Spleen (tissue), 11 donors: Measurements from ENCODE around the gene PLA2G4E. TPM values are rescaled to one million over a fixed set of nuclear protein-coding genes. Genes with fewer than 3 reads are reported as not detected.

Source experiments
- DNase-seq: peaks from one replicate; pipeline ENCODE4 v3.0.0-alpha.2; 2020
- H3K27ac ChIP-seq, 8 donors: fragments of 200-600 bp; sonication (generic) in 7 of 8; 1 replicate in 4 of 8; 2 replicates in 4 of 8; pipeline versions ENCODE4 v1.5.0 to v1.8.0; 2016 to 2021; ENCODE audit warnings: inconsistent platforms in 4 of 8, mild to moderate bottlenecking in 4 of 8, moderate library complexity in 1 of 8
- H3K27me3 ChIP-seq, 7 donors: fragments of 200-600 bp; sonication (generic) in 6 of 7; replicated peaks in 1 of 7; 1 replicate in 4 of 7; 2 replicates in 3 of 7; pipeline versions ENCODE4 v1.5.0 to v1.8.0; 2016 to 2021; ENCODE audit warnings: inconsistent platforms in 3 of 7, mild to moderate bottlenecking in 1 of 7
- H3K36me3 ChIP-seq, 6 donors: fragments of 200-600 bp; sonication (generic) in 5 of 6; 1 replicate in 4 of 6; 2 replicates in 2 of 6; pipeline versions ENCODE4 v1.5.0 to v1.8.0; 2016 to 2021; ENCODE audit warnings: inconsistent platforms in 2 of 6
- H3K4me1 ChIP-seq, 6 donors: fragments of 200-600 bp; sonication (generic) in 5 of 6; 1 replicate in 3 of 6; 2 replicates in 3 of 6; pipeline versions ENCODE4 v1.5.0 to v1.8.0; 2016 to 2021; ENCODE audit warnings: inconsistent platforms in 3 of 6
- H3K4me3 ChIP-seq, 8 donors: fragments of 200-600 bp; sonication (generic) in 7 of 8; 1 replicate in 4 of 8; 2 replicates in 4 of 8; pipeline versions ENCODE4 v1.5.0 to v1.8.0; 2016 to 2021; ENCODE audit warnings: inconsistent platforms in 4 of 8, mild to moderate bottlenecking in 4 of 8, moderate library complexity in 2 of 8
- H3K9me3 ChIP-seq, 8 donors: fragments of 200-600 bp; sonication (generic) in 7 of 8; 1 replicate in 4 of 8; 2 replicates in 4 of 8; pipeline versions ENCODE4 v1.5.0 to v1.8.0; 2016 to 2021; ENCODE audit warnings: inconsistent platforms in 4 of 8
- POLR2A ChIP-seq, 3 donors: fragments of 450-650 bp; IDR thresholded peaks; one replicate each; pipeline ENCODE4 v1.5.1; 2017; ENCODE audit warnings: antibody characterized with exemption in 3 of 3, mild to moderate bottlenecking in 1 of 3
- POLR2AphosphoS5 ChIP-seq, 3 donors: sonication (generic); formaldehyde crosslinking; IDR thresholded peaks; one replicate each; pipeline ENCODE4 v1.5.1; 2017; ENCODE audit warnings: antibody characterized with exemption in 3 of 3
- WGBS, 5 donors: extraction: QIAGEN DNeasy Blood & Tissue Kit in 3 of 5; methylation state at CpG; one replicate each; pipeline versions ENCODE4 v1.1.5 to v1.1.7; 2013 to 2018; 5-methylcytosine and 5-hydroxymethylcytosine counted together
- intact Hi-C: fragments of 100-400 bp; cut with DNase I; formaldehyde crosslinking; loops from one replicate; pipeline ENCODE4 v1.15.0; 2023; ENCODE audit warnings: low total_unique reads
- polyA plus RNA-seq, 3 donors: library from polyadenylated mRNA; stranded (reverse); fragments of 200-250 nt; gene quantifications; one replicate each; pipeline ENCODE4 v1.2.1, GENCODE V29; 2013
- total RNA-seq, 7 donors: library from RNA; depleted of rRNA in 3 of 7; stranded (reverse); fragments of >200 nt in 3 of 7; fragmentation: NEBNext Ultra II Directional in 4 of 7; extraction: Animal tissue kit (Norgen Biotek cat#: 25700) in 4 of 7; gene quantifications; one replicate each; pipeline versions ENCODE4 v1.1.0 to v1.2.1, GENCODE V29; 2016 to 2021
- TF ChIP-seq, protein P1 (sequence below), 11 experiments: fragments of 200-600 bp in 7 of 11; fragments of 450-650 bp in 4 of 11; sonication (generic) in 4 of 11; IDR thresholded peaks in 8 of 11; conservative IDR thresholded peaks in 3 of 11; 1 replicate in 7 of 11; 2 replicates in 4 of 11; pipeline versions ENCODE4 v1.4.0 to v1.8.0; 2016 to 2021; ENCODE audit warnings: antibody characterized with exemption in 11 of 11, inconsistent platforms in 4 of 11, mild to moderate bottlenecking in 1 of 11
- donor health status: healthy with polysubstance abuse.
- donor health status: DM: no; HTN: no; CAD: no; lungs with moderate emphysema.
- donor health status: DM: no; HTN: no; CAD: no.
- donor health status: Bipolar disorder and iron deficiency.
- donor health status: healthy.
- donor health status: DM: no; HTN: no; CAD: no.
- donor health status: DM: yes; HTN: yes; CAD: no.

PLA2G4E gene
- total and polyA plus RNA-seq, 10 donors, result not detected

DNA sequence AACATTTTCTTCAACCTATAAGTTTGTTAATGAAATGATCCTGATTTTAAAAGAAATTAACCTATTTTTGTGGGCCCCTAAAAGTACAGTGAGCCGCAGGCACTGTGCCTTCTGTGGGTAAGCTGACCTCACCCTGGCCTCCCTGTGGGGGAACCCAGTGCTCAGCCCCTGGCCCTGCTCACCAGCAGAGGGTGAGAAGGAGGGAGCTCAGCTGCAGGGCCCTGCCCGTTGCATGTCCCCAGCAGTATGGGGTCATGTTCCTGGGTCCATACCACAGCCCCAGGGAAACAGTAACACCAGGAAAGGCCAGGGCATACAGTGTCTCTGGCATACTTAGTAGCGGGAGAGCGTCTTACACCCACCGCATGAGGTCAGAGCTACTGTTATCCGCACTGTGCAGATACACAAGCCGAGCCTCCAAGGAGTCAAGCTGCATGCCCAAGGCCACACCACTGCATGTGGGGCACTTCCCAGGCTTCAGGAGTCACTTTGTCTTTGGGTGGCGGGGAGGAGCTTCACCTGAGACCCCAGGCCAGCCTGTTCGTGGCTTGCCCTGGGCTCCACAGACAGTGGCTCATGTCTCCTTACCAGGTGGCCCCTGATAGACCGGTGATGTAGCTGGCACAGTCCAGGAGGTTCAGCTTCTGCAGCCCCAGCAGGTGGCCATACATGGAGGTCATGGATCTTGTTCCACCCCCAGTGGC, 25.9 kb downstream of the PLA2G4E start:
- Histone ChIP-seq H3K27me3 (peaks cover 0 to 11% (median 0%) of the 10 kb centered on the region in 7 donors), H3K4me1 (no peaks in the 10 kb centered on the region), H3K9me3 (no peaks in the 10 kb centered on the region), H3K36me3 (no peaks in the 10 kb centered on the region), H3K27ac (no peak overlapping the region), H3K4me3 (no peak overlapping the region)
- 75 to 87% (median 83%) methylated on average over 5 to 10 of the region's 10 CpGs for WGBS, 5 donors
- intact Hi-C loops, result loop anchor here (5.0 kb wide), 1 partner anchor 62 kb away; no protein-coding TSS in a partner anchor
- TF ChIP-seq, protein P1, sequence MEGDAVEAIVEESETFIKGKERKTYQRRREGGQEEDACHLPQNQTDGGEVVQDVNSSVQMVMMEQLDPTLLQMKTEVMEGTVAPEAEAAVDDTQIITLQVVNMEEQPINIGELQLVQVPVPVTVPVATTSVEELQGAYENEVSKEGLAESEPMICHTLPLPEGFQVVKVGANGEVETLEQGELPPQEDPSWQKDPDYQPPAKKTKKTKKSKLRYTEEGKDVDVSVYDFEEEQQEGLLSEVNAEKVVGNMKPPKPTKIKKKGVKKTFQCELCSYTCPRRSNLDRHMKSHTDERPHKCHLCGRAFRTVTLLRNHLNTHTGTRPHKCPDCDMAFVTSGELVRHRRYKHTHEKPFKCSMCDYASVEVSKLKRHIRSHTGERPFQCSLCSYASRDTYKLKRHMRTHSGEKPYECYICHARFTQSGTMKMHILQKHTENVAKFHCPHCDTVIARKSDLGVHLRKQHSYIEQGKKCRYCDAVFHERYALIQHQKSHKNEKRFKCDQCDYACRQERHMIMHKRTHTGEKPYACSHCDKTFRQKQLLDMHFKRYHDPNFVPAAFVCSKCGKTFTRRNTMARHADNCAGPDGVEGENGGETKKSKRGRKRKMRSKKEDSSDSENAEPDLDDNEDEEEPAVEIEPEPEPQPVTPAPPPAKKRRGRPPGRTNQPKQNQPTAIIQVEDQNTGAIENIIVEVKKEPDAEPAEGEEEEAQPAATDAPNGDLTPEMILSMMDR (IDR thresholded peaks at IDR 0.05 in 8 of 11, conservative IDR thresholded peaks at IDR 0.05 in 3 of 11), result no peak
- TF ChIP-seq POLR2A (IDR thresholded peaks at IDR 0.05) (no peak), POLR2AphosphoS5 (IDR thresholded peaks at IDR 0.05) (no peak)
- peak; percentile 48 for DNase-seq

DNA sequence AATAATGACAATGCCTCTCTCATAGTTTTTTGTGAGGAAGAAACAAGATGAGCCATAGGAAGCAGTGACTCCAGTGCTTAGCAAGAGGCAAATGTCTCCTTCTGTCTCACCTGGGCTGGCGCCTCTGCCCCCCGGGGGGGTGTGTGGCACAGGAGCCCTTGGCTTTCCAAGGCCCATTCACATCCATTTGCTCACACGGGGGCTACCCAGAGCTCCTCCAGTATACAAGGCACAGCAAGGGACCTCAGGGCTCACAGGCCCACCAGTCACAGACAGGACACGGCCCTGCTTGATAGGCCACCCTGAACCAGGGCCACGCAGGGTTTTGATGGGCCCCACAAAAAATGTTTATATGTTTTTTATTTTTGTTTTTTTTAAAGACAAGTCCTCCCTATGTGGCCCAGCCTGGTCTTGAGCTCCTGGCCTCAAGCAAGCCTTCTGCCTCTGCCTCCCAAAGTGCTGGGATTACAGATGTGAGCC, 26.6 kb downstream of the PLA2G4E start:
- Histone ChIP-seq H3K4me1 (peaks cover 0 to 3% (median 0%) of the 10 kb centered on the region in 6 donors), H3K27me3 (peaks cover 0 to 13% (median 4%) of the 10 kb centered on the region in 7 donors), H3K4me3 (no peak overlapping the region), H3K36me3 (no peaks in the 10 kb centered on the region), H3K9me3 (no peaks in the 10 kb centered on the region), H3K27ac (no peak overlapping the region)
- TF ChIP-seq POLR2AphosphoS5 (IDR thresholded peaks at IDR 0.05), result no peak
- no peak for TF ChIP-seq POLR2A (IDR thresholded peaks at IDR 0.05)
- TF ChIP-seq, protein P1 (IDR thresholded peaks at IDR 0.05 in 8 of 11, conservative IDR thresholded peaks at IDR 0.05 in 3 of 11), result no peak
- intact Hi-C loops, result loop anchor here (5.0 kb wide), 1 partner anchor 63 kb away; no protein-coding TSS in a partner anchor
- 75 to 87% (median 78%) methylated on average over 5 of the region's 5 CpGs for whole genome bisulfite sequencing, 5 donors
- DNase-seq, result peak; percentile 36

DNA sequence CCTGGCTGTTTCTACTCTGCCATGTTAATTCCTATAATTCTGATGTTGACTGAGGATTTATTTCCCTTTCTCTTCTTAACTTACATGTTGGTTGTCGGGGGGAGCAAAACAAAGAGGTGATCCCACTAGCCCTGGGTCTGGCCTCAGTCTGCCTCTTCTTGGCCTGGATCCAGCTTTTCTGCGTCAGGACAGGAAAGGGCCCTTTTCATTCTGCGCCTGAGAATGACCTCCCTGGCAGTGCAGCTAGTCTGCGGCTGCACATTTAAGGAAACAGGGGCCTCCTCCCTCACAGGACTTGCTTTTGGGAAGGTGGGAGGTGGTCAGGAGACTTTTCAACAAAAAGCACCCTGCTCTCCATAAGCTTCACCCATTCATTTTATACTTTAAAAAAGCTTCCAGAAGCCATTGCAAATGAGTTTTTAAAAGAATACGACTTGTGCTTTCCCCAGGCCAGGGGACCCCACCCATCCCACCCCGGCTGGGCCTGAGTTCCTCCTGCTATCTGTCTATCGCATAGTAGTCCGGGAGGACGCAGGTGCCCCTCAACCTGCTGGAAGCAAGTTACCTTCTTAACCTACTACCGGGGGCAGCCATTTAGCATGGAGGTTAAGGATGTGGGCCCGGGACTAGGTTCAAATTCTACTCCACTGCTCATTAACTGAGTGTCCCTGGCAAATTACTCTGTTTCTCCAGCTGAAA, 27.2 kb downstream of the PLA2G4E start:
- TF ChIP-seq POLR2AphosphoS5 (IDR thresholded peaks at IDR 0.05), result no peak
- TF ChIP-seq, protein P1 (IDR thresholded peaks at IDR 0.05 in 8 of 11, conservative IDR thresholded peaks at IDR 0.05 in 3 of 11), result no peak
- TF ChIP-seq POLR2A (IDR thresholded peaks at IDR 0.05), result no peak
- H3K9me3 ChIP-seq, result no peaks in the 10 kb centered on the region
- intact Hi-C loops, result loop anchor here (5.0 kb wide), 1 partner anchor 64 kb away; no protein-coding TSS in a partner anchor
- H3K4me1 ChIP-seq, result peaks cover 0 to 3% (median 0%) of the 10 kb centered on the region in 6 donors
- DNase-seq, result peak; percentile 32
- no peak overlapping the region for H3K27ac ChIP-seq
- H3K36me3 ChIP-seq, result no peaks in the 10 kb centered on the region
- WGBS, 5 donors, result 71 to 87% (median 79%) methylated on average over 11 of the region's 11 CpGs
- H3K27me3 ChIP-seq, result peaks cover 0 to 19% (median 5%) of the 10 kb centered on the region in 7 donors
- H3K4me3 ChIP-seq, result no peak overlapping the region

DNA sequence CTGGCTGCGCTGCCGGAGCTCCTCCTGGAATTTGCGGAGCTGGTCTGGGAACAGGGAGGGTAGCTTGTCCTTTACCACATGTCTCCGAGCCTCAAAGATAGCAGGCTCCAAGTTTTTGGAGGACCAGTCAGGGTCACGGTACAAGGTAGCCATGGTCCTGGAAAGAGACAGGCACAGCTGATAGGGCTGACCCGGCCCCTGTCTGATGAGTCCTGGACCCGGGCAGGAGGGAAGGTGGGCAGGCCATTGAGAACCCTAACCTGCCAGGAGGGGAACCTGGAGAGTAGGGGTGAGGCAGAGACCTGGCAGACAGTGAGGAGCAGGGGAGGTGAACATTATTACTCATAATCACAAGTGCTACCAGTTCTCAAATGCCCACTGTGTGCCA, 28.0 kb downstream of the PLA2G4E start:
- Histone ChIP-seq H3K27me3 (peaks cover 0 to 20% (median 5%) of the 10 kb centered on the region in 7 donors), H3K4me1 (peaks cover 0 to 3% (median 0%) of the 10 kb centered on the region in 6 donors), H3K36me3 (no peaks in the 10 kb centered on the region), H3K9me3 (no peaks in the 10 kb centered on the region), H3K4me3 (no peak overlapping the region), H3K27ac (no peak overlapping the region)
- TF ChIP-seq POLR2AphosphoS5 (IDR thresholded peaks at IDR 0.05), result no peak
- TF ChIP-seq, protein P1 (IDR thresholded peaks at IDR 0.05 in 8 of 11, conservative IDR thresholded peaks at IDR 0.05 in 3 of 11), result no peak
- TF ChIP-seq POLR2A (IDR thresholded peaks at IDR 0.05), result no peak
- intact Hi-C loops, result loop anchor here (5.0 kb wide), 1 partner anchor 65 kb away; no protein-coding TSS in a partner anchor
- 88 to 92% (median 91%) methylated on average over 4 to 7 of the region's 7 CpGs for WGBS, 5 donors
- DNase-seq, result no peak
